ENCODE measurements around the gene CAMK1D.
A peak's percentile ranks its signal among the peaks of the same experiment; 100 is the strongest.
"Not testable (repeated sequence)": the region's sequence is repeated elsewhere in the genome, so short reads cannot be mapped to it uniquely, and the experiment has no call there.

The CAMK1D gene

GRCh38 chr10:12801214-12802087 is 452.1 kb downstream of the CAMK1D start:
- peak; percentile 3 for DNase-seq

GRCh38 chr10:12803776-12804175 is 454.4 kb downstream of the CAMK1D start:
- DNase-seq, result no peak

GRCh38 chr10:12806228-12807095 is 457.1 kb downstream of the CAMK1D start:
- no peak for DNase-seq

- DNase-seq, result no peak
Measured at GRCh38 chr10:12807096-12807755, 457.9 kb downstream of the CAMK1D start.

- no peak for DNase-seq
Measured at GRCh38 chr10:12808014-12808613, 458.8 kb downstream of the CAMK1D start.

GRCh38 chr10:12810046-12810445 is 460.7 kb downstream of the CAMK1D start:
- DNase-seq, result not testable (repeated sequence)

- DNase-seq, result no peak
Measured at GRCh38 chr10:12811826-12812225, 462.5 kb downstream of the CAMK1D start.

GRCh38 chr10:12812571-12812970 is 463.2 kb downstream of the CAMK1D start:
- no peak for DNase-seq

- DNase-seq, result no peak
Measured at GRCh38 chr10:12814166-12814565, 464.8 kb downstream of the CAMK1D start.

GRCh38 chr10:12819071-12819470 is 469.7 kb downstream of the CAMK1D start:
- DNase-seq, result peak; percentile 77

- no peak for DNase-seq
Measured at GRCh38 chr10:12819656-12820055, 470.3 kb downstream of the CAMK1D start.

- DNase-seq, result no peak
Measured at GRCh38 chr10:12822126-12822892, 473.0 kb downstream of the CAMK1D start.

- no peak for DNase-seq
Measured at GRCh38 chr10:12822893-12823170, 473.5 kb downstream of the CAMK1D start.

- no peak for DNase-seq
Measured at GRCh38 chr10:12823328-12823727, 474.0 kb downstream of the CAMK1D start.

- no peak for DNase-seq
Measured at GRCh38 chr10:12825260-12825849, 476.0 kb downstream of the CAMK1D start.

GRCh38 chr10:12826800-12827372 is 477.5 kb downstream of the CAMK1D start:
- no peak for DNase-seq

GRCh38 chr10:12828736-12829135 is 479.4 kb downstream of the CAMK1D start:
- DNase-seq, result no peak

- no peak for DNase-seq
Measured at GRCh38 chr10:12829831-12830390, 480.6 kb downstream of the CAMK1D start.

- DNase-seq, result no peak
Measured at GRCh38 chr10:12832096-12832495, 482.7 kb downstream of the CAMK1D start.

GRCh38 chr10:12833451-12833850 is 484.1 kb downstream of the CAMK1D start:
- no peak for DNase-seq

- DNase-seq, result no peak
Measured at GRCh38 chr10:12834116-12834665, 484.8 kb downstream of the CAMK1D start.
